GM21423 (cell line): ENCODE results near the gene RALGAPB.
"Not testable (repeated sequence)": the region's sequence is repeated elsewhere in the genome, so short reads cannot be mapped to it uniquely, and the experiment has no call there.

Experiments used
- ATAC-seq: cut with Tn5 transposase; IDR thresholded peaks from one replicate; pipeline ENCODE4 v1.9.1; 2021; ENCODE audit warnings: mild to moderate bottlenecking, moderate library complexity; ENCODE audit not compliant: unreplicated experiment

The RALGAPB gene

DNA sequence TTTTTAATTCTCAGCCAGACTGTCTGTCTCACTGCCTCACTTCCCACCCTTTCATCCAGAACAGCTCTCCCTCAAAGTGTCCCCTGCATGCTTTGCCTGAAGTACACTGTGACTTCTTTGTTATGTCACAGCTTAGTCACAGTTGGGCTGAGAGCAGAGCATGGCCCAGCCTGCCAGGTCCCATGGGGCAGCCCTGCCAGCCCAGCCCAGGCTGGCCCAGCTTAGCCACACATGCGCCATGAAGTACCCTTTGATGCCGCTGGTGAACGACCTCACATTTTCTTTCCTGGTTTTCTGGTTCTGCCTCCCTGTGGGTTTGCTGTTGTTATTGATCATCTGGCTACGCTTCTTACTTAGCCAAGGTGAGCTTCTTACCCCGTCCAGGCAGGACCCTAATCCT, 108.4 kb downstream of the RALGAPB start, which contains the start of gene ADIG:
ADIG (plus strand) TSS at position 185 of the 400 bp plus-strand sequence; CDS start at position 239, 54 bp downstream.
- no peak for ATAC-seq

DNA sequence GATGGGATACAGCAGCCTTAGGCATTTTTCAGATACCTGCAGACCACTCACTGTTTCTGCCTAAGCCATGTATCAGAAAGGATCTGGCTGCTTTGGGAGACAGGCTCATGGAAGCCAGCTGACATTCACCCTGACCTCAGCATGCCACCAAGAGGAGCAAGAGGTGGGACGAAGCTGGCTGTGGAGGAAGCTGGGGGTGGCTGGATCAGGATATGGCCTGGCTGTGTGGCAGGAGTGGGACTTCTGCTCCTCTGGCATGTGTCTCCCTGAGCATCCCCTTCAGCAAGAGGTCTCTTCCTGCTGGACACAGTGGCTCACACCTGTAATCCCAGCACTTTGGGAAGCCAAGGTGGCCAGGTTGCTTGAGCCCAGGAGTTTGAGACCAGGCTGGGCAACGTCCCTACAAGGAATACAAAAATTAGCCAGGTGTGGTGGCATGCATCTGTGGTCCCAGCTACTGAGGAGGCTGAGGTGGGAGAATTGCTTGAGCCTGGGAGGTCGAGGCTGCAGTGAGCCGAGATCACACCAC, 109.3 kb downstream of the RALGAPB start:
- ATAC-seq, result no peak

DNA sequence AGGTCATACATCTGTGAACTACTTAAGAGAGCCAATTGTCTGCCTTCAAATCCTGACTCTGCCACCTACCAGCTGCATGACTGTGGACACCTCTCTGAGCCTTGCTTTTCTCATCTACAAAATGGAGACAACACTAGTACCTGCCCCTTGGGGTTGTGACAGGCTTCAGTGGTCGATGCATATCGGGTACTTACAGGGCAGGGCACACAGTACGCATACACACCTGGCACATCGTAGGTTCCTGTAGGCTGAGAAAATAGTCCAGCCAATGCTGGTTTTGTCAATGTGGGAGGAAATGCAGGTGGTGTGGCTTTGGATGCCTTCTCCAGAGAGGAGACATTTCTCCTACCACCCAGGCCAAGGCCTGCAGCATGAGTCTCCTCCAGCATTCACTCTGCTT, 110.7 kb downstream of the RALGAPB start:
- no peak for ATAC-seq

DNA sequence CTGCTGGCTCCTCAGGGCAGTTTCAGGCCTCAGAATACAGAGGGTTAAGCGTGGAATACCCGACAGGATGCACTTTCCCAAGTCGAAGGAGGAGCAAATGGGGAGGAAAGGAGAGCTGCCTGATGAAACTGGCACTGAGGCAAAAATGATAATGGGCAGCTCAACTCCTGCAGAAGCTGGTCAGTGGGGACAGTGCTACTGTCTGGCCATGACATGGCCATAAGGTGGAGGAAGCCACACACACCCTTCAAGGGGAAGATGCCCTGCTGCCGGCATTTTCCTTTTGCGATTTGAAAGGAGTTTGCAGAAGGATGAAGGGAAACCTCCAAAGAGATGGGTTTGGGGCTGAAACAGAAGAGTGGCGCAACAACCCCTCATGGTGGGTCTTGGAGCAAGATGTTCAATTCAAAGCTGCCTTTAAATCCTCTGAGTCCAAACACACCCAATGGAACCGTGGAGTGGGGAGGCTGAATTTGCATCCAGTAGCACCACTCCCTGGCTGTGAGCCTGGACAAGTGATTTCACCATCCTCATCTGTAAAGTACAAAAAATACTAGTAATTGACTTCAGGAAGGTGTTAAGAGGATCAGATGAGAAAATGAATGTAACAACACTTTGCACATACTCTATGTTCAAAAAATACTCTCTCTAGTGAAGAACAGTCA, 111.6 kb downstream of the RALGAPB start:
- no peak for ATAC-seq

DNA sequence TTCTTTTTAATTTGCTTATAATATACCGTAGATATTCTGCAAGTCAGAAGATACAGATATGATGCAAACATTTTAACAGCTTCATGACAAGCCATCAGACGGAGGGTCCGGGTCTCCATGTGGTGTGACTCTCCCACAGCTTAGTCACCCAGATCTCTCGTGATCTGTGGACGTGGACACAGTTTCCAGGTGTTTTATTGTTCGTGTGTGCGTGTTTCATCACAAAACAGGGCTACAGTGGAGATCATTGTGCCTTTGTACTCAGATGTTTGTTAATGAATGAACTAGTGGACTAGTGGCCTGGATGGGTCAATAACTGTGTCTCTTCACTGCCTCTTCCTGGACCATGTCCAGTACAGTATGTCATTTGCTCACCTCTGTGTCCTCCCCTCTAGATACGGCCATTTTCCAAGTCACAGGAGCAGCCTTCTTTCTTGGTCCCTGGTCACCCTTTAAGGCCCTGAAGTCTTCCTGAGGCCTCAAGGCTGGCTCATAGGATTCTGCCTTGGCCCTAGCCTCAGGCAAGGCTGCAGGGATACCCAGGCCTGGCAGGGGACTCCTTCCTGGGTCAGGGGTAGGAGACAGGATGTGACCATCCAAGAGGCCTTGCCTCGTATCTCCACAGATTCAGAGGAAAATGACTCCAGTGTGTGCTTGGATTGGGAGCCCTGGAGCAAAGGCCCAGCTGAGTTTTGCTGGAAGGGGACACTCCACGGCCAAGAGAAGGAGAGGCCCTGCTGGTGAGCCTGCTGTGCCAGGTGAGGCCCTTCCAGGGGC, 112.9 kb downstream of the RALGAPB start:
- ATAC-seq, result no peak

DNA sequence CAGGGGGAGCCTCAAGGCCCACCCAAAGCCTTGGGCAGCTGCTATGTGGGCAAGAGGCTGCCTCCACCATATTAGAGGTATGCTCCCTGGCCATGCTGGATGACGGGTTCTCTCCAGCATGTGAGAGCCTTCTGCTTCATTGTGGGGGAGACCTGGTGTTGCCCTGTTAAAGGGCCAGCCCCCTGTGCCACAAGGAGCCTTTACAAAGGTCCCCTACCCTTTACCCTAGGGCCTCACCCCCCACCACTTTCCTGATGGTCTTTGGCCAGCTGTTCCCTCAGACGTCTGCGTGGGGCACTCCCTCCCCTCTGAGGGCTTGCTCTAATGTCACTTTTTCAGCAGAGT, 113.5 kb downstream of the RALGAPB start:
- no peak for ATAC-seq

DNA sequence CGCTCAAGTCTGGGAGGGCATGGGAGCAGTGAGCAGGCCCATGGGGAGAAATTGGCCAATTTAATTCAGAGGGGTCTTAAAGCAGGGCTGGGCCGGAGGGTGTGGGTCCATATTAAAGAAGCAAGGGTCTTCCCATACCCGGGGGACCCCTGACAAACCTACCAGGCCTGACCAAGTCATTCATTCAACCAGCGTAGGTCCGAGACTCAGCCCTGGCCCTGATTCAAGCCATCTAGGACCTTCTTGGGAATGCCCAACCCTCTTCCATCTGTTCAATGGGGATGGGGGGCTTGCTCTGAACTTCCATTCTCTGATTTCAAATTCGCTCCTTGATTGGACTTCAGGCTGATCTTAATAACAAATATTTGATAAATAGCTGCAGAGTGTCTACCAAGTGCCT, 115.7 kb downstream of the RALGAPB start:
- no peak for ATAC-seq

DNA sequence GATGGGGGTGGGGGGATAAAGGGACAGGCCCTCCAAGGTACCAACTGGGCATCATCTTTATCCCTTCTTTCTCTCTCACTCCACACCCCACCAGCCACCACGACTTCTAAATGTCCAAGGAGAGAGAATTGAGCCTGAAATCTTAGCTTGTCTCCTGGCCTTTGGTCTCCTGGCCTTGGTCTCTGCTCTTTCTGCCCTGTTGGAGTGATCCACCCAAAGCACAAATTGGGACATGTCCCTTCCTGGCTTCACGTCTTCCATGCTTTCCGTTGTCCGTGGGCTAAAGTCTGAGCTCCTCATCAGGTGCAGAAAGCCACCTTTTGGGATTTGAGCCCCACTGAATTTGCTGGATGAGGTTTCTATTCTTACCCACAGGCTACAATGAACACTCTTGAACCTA, 116.7 kb downstream of the RALGAPB start:
- no peak for ATAC-seq

DNA sequence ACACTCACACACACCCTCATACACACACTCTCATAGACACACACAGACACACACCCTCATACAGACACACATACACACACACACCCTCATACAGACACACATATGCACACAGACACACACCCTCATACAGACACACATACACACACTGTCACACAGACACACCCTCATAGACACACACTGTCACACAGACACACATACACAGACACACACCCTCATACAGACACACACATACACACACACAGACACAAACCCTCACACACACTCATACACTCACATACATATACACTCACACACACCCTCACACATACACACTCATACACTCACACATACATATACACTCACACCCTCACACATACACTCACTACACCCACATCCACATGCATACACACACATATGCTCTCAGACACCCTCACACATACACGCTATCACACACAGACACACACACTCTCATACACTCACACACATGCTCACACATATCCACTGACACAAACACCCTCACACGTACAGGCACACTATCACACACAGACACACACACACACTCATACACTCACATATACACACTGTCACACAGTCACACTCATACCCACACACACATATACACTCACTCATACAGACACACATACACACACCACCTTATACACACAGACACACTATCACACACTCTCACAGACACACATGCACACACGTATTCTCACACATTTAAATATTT, 117.5 kb downstream of the RALGAPB start:
- no peak for ATAC-seq

DNA sequence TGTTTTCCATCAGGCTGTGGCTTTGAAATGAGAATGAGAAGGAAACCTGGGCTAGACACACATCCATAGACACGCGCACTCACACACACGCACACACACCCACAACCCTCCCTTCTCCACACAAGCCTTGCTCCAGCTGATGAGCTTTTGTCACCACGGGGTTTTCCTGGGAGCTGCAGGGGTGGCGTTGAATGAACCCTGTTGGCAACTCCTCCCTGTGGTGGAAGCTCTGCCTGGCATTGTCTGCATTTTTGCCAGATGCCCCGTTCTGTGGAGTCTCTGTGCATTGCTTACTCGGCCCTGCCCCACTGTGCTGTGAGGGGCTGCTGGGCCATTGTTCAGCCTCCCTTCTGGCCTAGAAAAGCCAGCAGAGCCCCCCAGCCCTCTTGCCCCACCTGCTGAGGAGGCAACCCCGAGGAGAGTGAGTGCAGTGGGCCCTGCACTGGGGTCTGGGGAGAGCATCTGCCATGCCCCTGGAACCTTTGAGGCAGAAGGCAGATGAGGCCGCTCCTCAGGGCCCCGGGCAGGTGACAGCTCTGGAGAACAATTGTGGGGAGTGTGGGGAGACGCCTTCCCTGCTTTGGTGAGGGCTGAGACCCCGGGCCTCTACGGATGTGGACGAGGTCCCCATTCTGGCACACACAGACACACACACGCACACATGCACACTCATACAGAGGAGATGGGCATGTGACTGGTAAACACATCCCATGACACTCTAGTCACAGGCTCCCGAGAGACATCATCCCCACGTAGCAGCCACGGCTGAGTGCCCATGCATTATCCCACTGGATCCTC, 118.2 kb downstream of the RALGAPB start:
- ATAC-seq, result no peak

DNA sequence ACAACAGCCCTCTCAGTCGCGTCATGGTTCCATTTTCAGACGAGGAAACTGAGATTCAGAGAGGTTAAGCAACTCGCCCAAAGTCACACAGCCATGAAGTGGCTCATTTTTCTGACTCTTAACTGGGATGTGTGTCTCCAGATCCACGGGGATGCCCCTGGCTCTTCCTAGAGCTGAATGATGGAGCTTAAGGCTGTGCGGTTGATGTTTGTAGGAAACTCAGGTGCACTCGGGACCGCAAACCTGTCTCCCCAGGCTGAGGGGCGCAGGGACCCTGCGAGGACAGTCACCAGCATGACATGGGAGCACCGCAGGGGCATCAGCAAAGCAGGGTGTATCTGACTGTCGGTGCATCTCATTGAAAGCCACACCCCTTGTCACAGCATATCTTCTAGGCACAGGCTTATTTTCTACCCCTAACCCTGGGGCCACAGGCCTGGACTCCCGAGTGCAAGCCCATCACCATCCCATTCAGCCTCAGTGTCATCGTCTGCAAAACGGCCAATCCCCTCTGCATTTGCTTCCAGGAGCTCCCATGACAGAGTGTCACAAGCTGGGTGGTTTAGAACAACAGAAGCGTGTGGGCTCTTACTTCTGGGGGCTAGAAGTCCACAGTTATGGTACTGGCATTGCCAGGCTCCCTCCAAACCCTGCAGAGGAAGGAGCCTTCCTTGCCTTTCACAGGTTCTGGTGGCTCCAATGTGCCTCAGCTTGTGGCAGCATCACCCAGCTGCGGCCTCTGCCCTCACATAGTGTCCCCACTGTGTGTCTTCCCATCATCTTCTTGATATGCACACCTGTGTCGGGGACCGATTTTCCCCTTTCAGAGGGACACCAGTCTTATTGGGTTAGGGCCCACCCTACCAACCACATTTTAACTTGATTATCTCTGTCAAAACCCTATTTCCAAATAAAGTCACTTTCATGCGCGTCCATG, 119.1 kb downstream of the RALGAPB start:
- no peak for ATAC-seq

DNA sequence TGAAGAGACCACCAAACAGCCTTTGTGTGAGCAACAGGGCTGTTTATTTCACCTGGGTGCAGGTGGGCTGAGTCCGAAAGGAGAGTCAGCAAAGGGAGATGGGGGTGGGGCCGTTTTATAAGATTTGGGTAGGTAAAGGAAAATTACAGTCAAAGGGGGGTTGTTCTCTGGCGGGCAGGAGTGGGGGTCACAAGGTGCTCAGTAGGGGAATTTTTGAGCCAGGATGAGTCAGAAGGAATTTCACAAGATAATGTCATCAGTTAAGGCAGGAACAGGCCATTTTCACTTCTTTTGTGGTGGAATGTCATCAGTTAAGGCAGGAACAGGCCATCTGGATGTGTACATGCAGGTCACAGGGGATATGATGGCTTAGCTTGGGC, 119.8 kb downstream of the RALGAPB start:
- not testable (repeated sequence) for ATAC-seq

DNA sequence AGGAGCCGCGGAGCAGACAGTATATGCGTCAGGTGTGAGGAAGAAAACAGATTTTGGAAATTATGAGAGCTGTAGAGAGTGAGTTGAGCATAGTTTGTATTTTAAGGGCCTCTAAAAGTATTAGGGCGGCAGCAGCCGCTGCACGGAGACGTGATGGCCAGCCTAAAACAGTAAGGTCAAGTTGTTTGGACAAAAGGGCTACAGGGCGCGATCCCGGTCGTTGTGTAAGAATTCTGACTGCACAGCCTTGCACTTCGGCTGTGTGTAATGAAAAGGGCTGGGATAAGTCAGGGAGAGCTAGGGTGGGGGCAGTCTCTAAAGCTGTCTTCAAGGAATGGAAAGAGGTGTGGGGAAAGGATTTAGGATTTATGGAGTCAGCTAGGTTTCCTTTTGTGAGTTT, 121.6 kb downstream of the RALGAPB start:
- not testable (repeated sequence) for ATAC-seq

DNA sequence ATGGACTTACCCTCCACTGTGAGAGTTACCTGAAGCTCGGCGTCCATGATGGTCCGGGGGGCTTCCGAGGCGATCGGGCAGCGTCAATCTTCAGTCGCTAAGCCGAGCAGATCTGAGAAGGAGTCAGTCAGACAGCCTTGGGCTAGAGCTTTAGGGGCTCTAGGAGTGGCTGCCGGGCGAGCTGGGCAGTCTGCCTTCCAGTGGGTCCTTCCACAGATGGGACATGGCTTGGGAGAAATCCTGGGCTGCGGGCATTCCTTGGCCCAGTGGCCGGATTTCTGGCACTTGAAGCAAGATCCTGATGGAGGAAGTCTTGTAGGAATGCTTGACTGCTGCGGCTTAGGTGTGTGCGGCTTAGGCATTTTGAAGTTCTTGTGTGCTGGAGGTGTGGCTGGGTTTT, 123.2 kb downstream of the RALGAPB start:
- ATAC-seq, result not testable (repeated sequence)

DNA sequence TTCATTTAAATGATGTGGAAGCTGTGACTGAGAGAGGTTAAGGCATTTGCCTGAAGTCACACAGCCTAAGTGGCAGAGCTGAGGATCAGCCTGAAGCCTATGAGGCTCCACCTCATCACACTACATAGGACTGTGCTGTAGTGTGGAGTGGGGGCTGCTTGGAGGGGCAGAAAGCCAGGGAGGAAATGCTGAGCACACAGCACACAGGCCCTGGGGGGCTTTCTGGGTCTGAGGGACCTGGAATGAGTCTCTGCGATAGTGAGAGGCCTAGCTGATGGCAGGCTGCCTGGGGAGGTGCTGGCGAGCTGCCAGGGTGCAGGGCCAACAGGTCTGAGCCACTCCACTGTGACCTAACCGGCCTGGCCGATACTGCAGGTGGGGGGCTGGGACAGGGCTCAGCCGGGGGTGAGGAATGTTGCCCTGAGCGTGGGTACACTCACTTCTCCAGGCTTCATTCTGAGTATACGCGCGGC, 126.8 kb downstream of the RALGAPB start:
- no peak for ATAC-seq

DNA sequence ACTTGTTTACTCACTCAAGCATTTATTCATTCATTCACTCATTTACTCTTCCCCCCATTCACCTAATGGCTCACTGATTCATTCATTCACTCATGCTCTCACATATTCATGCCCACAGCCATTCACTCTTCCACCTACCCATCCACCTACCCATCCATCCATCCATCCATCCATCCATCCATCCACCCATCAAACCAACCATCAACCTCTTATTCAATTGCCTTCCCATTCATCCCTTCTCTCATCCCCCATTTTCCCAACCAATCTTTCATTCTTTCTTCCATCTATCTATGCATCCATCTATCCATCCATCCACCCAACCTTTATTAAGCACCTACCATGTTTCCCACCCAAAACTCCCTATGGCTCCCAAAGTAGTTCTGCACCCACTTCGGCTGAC, 127.4 kb downstream of the RALGAPB start:
- no peak for ATAC-seq

DNA sequence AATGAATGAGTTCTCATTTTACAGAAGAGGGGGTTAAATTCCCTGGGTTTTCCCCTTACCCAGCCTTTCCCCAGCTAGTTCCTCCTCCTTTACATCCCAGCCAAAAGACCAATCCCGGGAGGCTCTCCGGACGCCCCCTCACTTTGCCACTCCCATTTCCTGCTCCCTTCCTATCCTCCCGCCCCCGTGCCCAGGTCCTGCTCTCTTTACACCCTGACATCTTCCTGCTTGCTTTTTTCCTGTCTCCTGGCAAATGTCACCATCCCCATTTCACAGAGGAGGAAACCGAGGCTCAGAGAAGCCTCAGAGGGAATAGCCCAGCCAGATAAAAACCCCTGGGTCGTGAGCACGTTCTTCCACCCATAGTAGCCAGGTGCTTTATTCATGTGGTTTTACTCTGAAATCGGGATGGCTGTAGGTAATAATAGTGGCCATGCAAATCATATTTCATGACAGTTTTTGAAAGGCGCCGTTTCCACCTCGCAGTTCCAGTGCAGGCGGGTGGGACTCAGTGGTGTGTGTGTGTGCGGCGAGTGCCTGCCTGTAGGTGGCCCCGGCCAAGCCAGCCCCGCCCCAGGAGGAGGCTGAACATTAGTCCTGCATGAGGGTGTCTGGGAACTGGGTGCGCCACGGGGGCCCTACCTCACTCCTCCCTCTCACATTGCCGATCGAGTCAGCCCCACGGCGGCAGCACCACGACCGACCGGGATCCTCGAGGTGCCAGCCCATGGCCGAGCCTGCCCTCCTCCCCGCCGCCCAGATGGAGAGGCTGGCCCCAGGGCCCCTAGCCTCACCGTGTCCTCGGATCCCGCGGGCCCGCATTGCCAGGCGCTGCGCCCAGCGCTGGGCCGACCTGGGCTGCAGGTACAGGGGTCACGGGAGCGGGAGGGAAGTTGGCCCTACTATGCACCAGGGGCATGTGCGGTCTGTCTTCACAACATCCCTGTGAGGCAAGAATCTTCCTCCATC, 128.9 kb downstream of the RALGAPB start, which contains the start of gene ARHGAP40:
ARHGAP40 (plus strand) TSS at position 594 of the 969 bp plus-strand sequence.
- ATAC-seq, result peak; percentile 55

DNA sequence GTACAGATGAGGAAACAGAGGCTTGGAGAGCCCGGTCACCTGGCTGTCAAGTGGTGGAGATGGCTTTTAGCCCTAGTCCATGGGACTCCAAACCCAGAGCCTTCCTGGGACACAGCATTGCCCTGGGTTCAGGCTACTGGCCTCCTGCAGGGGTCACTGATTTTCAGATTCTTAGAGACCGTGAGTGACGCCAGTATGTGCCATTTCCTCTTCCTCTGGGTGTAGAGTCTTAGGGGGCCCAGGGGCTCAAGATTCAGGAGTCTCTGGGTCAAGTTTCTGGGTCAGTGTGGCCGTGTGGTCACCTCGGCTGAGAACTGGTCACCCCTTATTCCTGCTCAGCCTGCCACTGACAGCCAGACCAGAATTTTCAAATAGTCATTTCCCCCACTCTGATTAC, 129.5 kb downstream of the RALGAPB start:
- ATAC-seq, result no peak
